Caco-2 (cell line): ENCODE results near the gene EEIG2. TPM values are rescaled to one million over a fixed set of nuclear protein-coding genes. Genes with fewer than 3 reads are reported as not detected.

Experiments used
- BruUV-seq: library from RNA; stranded (reverse); fragments of 400-500 nt; replicated peaks from 2 replicates; lab custom pipeline; 2021; lab: Mats Ljungman, UMichigan
- CTCF ChIA-PET: fragments of 300-600 bp; sonication (Branson Sonifier 250); formaldehyde crosslinking; loops from one replicate; lab custom pipeline; 2022; ENCODE audit warnings: antibody characterized with exemption; lab: Charles Lee
- POLR2A ChIA-PET: fragments of 300-600 bp; sonication (Branson Sonifier 250); formaldehyde crosslinking; loops from one replicate; lab custom pipeline; 2022; ENCODE audit warnings: antibody characterized with exemption; lab: Charles Lee
- DNase-seq, 2 experiments: peaks; one replicate each; pipeline versions ENCODE4 v3.0.0 to v3.0.0-alpha.2; 2020 to 2022
- H3K27me3 ChIP-seq: replicated peaks from 2 replicates; pipeline ENCODE4 v1.6.0; 2011; ENCODE audit warnings: low read length; ENCODE audit not compliant: control insufficient read depth, insufficient read depth
- H3K36me3 ChIP-seq: 2 replicates; pipeline ENCODE4 v1.5.1; 2011; ENCODE audit warnings: low read length; ENCODE audit not compliant: control insufficient read depth, insufficient read depth
- H3K4me1 ChIP-seq: fragments of 250-450 bp; sonication (Bioruptor Pico); 2 replicates; pipeline ENCODE4 v1.5.1; 2020; ENCODE audit warnings: mild to moderate bottlenecking
- H3K4me3 ChIP-seq: 2 replicates; pipeline ENCODE4 v1.5.1; 2011; ENCODE audit warnings: low read depth, mild to moderate bottlenecking, control low read depth, low read length
- H3K9me3 ChIP-seq: fragments of 250-450 bp; sonication (Bioruptor Pico); 2 replicates; pipeline ENCODE4 v1.5.1; 2020; ENCODE audit warnings: mild to moderate bottlenecking, moderate library complexity
- H3K27ac Mint-ChIP-seq: one replicate; pipeline ENCODE4 v1.8.0; 2022; ENCODE audit warnings: mixed read lengths; ENCODE audit not compliant: unreplicated experiment
- H3K27me3 Mint-ChIP-seq: one replicate; pipeline ENCODE4 v1.8.0; 2022; ENCODE audit warnings: mixed read lengths; ENCODE audit not compliant: insufficient read depth, unreplicated experiment
- H3K36me3 Mint-ChIP-seq: one replicate; pipeline ENCODE4 v1.8.0; 2022; ENCODE audit warnings: mild to moderate bottlenecking, mixed read lengths; ENCODE audit not compliant: insufficient read depth, unreplicated experiment
- H3K4me1 Mint-ChIP-seq: one replicate; pipeline ENCODE4 v1.8.0; 2022; ENCODE audit warnings: low read depth, mixed read lengths; ENCODE audit not compliant: unreplicated experiment
- H3K4me3 Mint-ChIP-seq: one replicate; pipeline ENCODE4 v1.8.0; 2022; ENCODE audit warnings: mild to moderate bottlenecking, moderate library complexity, mixed read lengths; ENCODE audit not compliant: unreplicated experiment
- H3K9me3 Mint-ChIP-seq: one replicate; pipeline ENCODE4 v1.8.0; 2022; ENCODE audit warnings: mixed read lengths; ENCODE audit not compliant: unreplicated experiment
- CTCF ChIP-seq, 2 experiments: fragments of 200-600 bp in 1 of 2; IDR thresholded peaks; 1 replicate in 1 of 2; 2 replicates in 1 of 2; pipeline versions ENCODE4 v1.5.1 to v1.8.0; 2011 to 2022; ENCODE audit warnings: antibody characterized with exemption in 1 of 2, control low read depth in 1 of 2, inconsistent platforms in 1 of 2, low read depth in 1 of 2, low read length in 1 of 2, mild to moderate bottlenecking in 1 of 2, moderate library complexity in 1 of 2; ENCODE audit not compliant: insufficient read depth in 1 of 2, severe bottlenecking in 1 of 2, unreplicated experiment in 1 of 2
- intact Hi-C: fragments of 100-400 bp; cut with micrococcal nuclease; formaldehyde crosslinking; loops from one replicate; pipeline ENCODE4 v1.10.0; 2022; ENCODE audit not compliant: unreplicated experiment
- total RNA-seq: library from RNA; stranded (reverse); gene quantifications from 2 replicates; pipeline ENCODE4 v1.2.3, GENCODE V29; 2022

EEIG2 gene
- total RNA-seq, 1 experiment from 2014 or later: 3.1 TPM

GRCh38 chr1:108591466-108591865 lies 31.6 kb downstream of the EEIG2 start:
- CTCF ChIA-PET: no interaction called here
- H3K4me1 Mint-ChIP-seq: peaks cover 7% of the 10 kb centered on the region

GRCh38 chr1:108592030-108592759 lies 32.3 kb downstream of the EEIG2 start:
- Histone ChIP-seq H3K36me3 (no peaks in the 10 kb centered on the region), H3K4me1 (no peaks in the 10 kb centered on the region), H3K27me3 (no peaks in the 10 kb centered on the region), H3K4me3 (no peak overlapping the region), H3K9me3 (no peaks in the 10 kb centered on the region)
- no TSS peak for BruUV-seq
- Mint-ChIP-seq H3K27me3 (no peaks in the 10 kb centered on the region), H3K9me3 (no peaks in the 10 kb centered on the region), H3K27ac (no peak overlapping the region), H3K36me3 (no peaks in the 10 kb centered on the region), H3K4me1 (peaks cover 7% of the 10 kb centered on the region), H3K4me3 (no peak overlapping the region)
- DNase-seq: no peak
- intact Hi-C loops: no loop called here
- POLR2A ChIA-PET: no interaction called here
- no peak for TF ChIP-seq CTCF (IDR thresholded peaks at IDR 0.05; ENCODE audit: insufficient read depth in 1 of 2, low read depth in 1 of 2, low read length in 1 of 2, severe bottlenecking in 1 of 2, unreplicated experiment in 1 of 2)
- CTCF ChIA-PET: no interaction called here

More at GRCh38 chr1:108591466-108591865, 31.6 kb downstream of the EEIG2 start:
- POLR2A ChIA-PET: no interaction called here
- Mint-ChIP-seq H3K36me3 (no peaks in the 10 kb centered on the region), H3K9me3 (no peaks in the 10 kb centered on the region), H3K27ac (no peak overlapping the region), H3K27me3 (no peaks in the 10 kb centered on the region), H3K4me3 (no peak overlapping the region)
- intact Hi-C loops: no loop called here
- H3K27me3 ChIP-seq: no peaks in the 10 kb centered on the region
- no peaks in the 10 kb centered on the region for H3K4me1 ChIP-seq
- no TSS peak for BruUV-seq
- DNase-seq: no peak
- H3K36me3 ChIP-seq: no peaks in the 10 kb centered on the region
- H3K9me3 ChIP-seq: no peaks in the 10 kb centered on the region
- no peak overlapping the region for H3K4me3 ChIP-seq
- TF ChIP-seq CTCF (IDR thresholded peaks at IDR 0.05; ENCODE audit: insufficient read depth in 1 of 2, low read depth in 1 of 2, low read length in 1 of 2, severe bottlenecking in 1 of 2, unreplicated experiment in 1 of 2): no peak

- no peak for TF ChIP-seq CTCF (IDR thresholded peaks at IDR 0.05; ENCODE audit: insufficient read depth in 1 of 2, low read depth in 1 of 2, low read length in 1 of 2, severe bottlenecking in 1 of 2, unreplicated experiment in 1 of 2)
- H3K27ac Mint-ChIP-seq: no peak overlapping the region
- no TSS peak for BruUV-seq
- ChIA-PET CTCF (no interaction called here), POLR2A (no interaction called here)
- H3K4me1 Mint-ChIP-seq: peaks cover 7% of the 10 kb centered on the region
- no peak for DNase-seq
- H3K36me3 Mint-ChIP-seq: no peaks in the 10 kb centered on the region
- no peak overlapping the region for H3K4me3 ChIP-seq
- H3K4me3 Mint-ChIP-seq: no peak overlapping the region
- H3K27me3 ChIP-seq: no peaks in the 10 kb centered on the region
- no peaks in the 10 kb centered on the region for H3K9me3 ChIP-seq
- H3K4me1 ChIP-seq: no peaks in the 10 kb centered on the region
- no peaks in the 10 kb centered on the region for H3K36me3 ChIP-seq
- intact Hi-C loops: no loop called here
- no peaks in the 10 kb centered on the region for H3K27me3 Mint-ChIP-seq
- no peaks in the 10 kb centered on the region for H3K9me3 Mint-ChIP-seq
Observed at GRCh38 chr1:108593448-108593847, 33.5 kb downstream of the EEIG2 start.
